RWPE2 (cell line): ENCODE measurements around the gene ZBTB17.
A peak's percentile ranks its signal among the peaks of the same experiment; 100 is the strongest.

Source experiments
- ATAC-seq: fragments of 200-7000 bp; cut with Tn5 transposase; 3 replicates; pipeline ENCODE4 v1.9.1; 2021; ENCODE audit warnings: low read depth
- DNase-seq: peaks from one replicate; pipeline ENCODE4 v3.0.0-alpha.2; 2020; ENCODE audit warnings: low spot score
- H3K27ac ChIP-seq: fragments of 450-650 bp; 2 replicates; pipeline ENCODE4 v1.5.1; 2017; ENCODE audit warnings: mild to moderate bottlenecking; ENCODE audit not compliant: poor library complexity, severe bottlenecking
- H3K27me3 ChIP-seq: fragments of 250-450 bp; sonication (Bioruptor Pico); 2 replicates; pipeline ENCODE4 v1.5.1; 2021; ENCODE audit warnings: mild to moderate bottlenecking, moderate library complexity; ENCODE audit not compliant: insufficient read depth, poor library complexity, severe bottlenecking
- H3K36me3 ChIP-seq: fragments of 250-450 bp; sonication (Bioruptor Pico); 2 replicates; pipeline ENCODE4 v1.5.1; 2020; ENCODE audit warnings: low read depth, mild to moderate bottlenecking, moderate library complexity
- H3K4me1 ChIP-seq: fragments of 250-450 bp; sonication (Bioruptor Pico); 2 replicates; pipeline ENCODE4 v1.5.1; 2021; ENCODE audit warnings: mild to moderate bottlenecking, moderate library complexity; ENCODE audit not compliant: insufficient read depth, poor library complexity, severe bottlenecking
- H3K4me3 ChIP-seq: fragments of 250-450 bp; sonication (Bioruptor Pico); 2 replicates; pipeline ENCODE4 v1.5.1; 2021; ENCODE audit warnings: mild to moderate bottlenecking, moderate library complexity; ENCODE audit not compliant: severe bottlenecking
- H3K9me3 ChIP-seq: fragments of 250-450 bp; sonication (Bioruptor Pico); 2 replicates; pipeline ENCODE4 v1.5.1; 2021; ENCODE audit warnings: mild to moderate bottlenecking, moderate library complexity; ENCODE audit not compliant: severe bottlenecking
- TF ChIP-seq, protein P1 (sequence below): fragments of 450-650 bp; IDR thresholded peaks from one replicate; pipeline ENCODE4 v1.5.1; 2017; ENCODE audit warnings: mild to moderate bottlenecking, moderate library complexity; ENCODE audit not compliant: poor library complexity, severe bottlenecking

Gene ZBTB17

DNA sequence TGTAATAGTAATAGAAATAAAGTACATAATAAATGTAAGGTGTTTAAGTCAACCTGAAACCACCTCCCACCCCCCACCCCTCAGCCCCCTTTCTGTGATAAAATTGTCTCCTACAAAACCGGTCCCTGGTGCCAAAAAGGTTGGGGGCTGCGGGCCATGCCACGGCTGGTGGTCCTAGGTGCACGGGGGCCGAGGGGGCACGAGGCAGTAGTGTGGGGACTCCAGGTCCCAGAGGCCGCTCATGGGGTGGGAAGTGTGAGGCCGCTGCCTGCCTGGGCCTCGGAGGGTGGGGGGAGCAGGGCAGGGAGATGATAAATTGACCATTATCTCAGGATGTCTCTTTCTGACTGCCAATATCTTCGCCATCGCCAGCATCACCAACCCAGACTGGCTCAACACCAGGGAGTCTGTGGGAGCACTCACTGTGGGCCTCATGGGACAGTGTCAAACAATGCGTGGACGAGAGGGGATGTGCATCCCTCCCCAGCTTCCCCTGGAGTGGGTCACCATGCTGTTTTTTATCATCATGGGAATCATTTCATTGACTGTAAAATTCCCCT, 6.5 kb downstream of the ZBTB17 start:
- H3K27me3 ChIP-seq = no peaks in the 10 kb centered on the region
- TF ChIP-seq, protein P1, sequence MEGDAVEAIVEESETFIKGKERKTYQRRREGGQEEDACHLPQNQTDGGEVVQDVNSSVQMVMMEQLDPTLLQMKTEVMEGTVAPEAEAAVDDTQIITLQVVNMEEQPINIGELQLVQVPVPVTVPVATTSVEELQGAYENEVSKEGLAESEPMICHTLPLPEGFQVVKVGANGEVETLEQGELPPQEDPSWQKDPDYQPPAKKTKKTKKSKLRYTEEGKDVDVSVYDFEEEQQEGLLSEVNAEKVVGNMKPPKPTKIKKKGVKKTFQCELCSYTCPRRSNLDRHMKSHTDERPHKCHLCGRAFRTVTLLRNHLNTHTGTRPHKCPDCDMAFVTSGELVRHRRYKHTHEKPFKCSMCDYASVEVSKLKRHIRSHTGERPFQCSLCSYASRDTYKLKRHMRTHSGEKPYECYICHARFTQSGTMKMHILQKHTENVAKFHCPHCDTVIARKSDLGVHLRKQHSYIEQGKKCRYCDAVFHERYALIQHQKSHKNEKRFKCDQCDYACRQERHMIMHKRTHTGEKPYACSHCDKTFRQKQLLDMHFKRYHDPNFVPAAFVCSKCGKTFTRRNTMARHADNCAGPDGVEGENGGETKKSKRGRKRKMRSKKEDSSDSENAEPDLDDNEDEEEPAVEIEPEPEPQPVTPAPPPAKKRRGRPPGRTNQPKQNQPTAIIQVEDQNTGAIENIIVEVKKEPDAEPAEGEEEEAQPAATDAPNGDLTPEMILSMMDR = no peak
- peaks cover 13% of the 10 kb centered on the region for H3K4me1 ChIP-seq
- H3K27ac ChIP-seq = no peak overlapping the region
- no peak for DNase-seq
- peaks cover 57% of the 10 kb centered on the region for H3K36me3 ChIP-seq
- no peak for ATAC-seq
- H3K9me3 ChIP-seq = no peaks in the 10 kb centered on the region
- no peak overlapping the region for H3K4me3 ChIP-seq

DNA sequence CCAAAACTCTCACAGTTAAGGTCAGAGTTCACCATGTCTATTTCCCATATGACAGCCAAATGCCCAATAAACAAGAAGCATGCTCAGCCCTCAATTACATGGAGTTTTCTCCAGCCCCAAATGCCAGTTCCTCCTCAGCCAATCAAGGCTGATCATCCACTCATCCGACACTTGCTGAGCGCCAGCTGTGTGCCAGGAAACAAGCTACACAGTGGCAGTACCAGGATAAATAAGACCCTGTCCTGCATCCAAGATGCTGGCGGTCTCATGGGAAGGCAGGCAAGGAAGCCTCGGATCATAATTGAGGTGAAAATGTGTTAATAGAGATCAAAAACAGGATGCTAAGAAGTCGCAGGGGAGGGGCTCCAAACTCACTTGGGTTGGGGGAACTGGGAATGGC, 7.7 kb downstream of the ZBTB17 start:
- TF ChIP-seq, protein P1 = no peak
- DNase-seq (no peak), ATAC-seq (no peak)
- Histone ChIP-seq H3K27ac (no peak overlapping the region), H3K27me3 (no peaks in the 10 kb centered on the region), H3K36me3 (peaks cover 52% of the 10 kb centered on the region), H3K4me1 (peaks cover 13% of the 10 kb centered on the region), H3K4me3 (no peak overlapping the region), H3K9me3 (no peaks in the 10 kb centered on the region)

DNA sequence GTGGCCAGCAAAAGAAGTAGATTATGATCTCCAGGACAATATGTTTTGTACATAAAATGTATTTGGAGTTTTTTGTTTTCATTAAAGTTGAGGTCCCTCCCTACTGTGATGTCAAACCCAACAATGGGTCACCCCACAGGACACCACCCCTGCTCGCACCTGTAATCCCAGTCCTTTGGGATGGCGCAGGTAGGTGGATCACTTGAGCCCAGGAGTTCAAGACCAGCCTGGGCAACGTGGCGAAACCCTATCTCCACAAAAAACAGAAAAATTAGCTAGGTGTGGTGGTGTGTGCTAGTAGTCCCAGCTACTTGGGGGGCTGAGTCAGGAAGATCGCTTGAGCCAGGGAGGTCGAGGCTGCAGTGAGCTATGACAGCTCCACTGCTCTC, 9.0 kb downstream of the ZBTB17 start:
- no peaks in the 10 kb centered on the region for H3K27me3 ChIP-seq
- no peak overlapping the region for H3K27ac ChIP-seq
- TF ChIP-seq, protein P1 = no peak
- ATAC-seq (no peak), DNase-seq (no peak)
- H3K9me3 ChIP-seq = no peaks in the 10 kb centered on the region
- H3K4me1 ChIP-seq = peaks cover 13% of the 10 kb centered on the region
- H3K4me3 ChIP-seq = no peak overlapping the region
- peaks cover 43% of the 10 kb centered on the region for H3K36me3 ChIP-seq

DNA sequence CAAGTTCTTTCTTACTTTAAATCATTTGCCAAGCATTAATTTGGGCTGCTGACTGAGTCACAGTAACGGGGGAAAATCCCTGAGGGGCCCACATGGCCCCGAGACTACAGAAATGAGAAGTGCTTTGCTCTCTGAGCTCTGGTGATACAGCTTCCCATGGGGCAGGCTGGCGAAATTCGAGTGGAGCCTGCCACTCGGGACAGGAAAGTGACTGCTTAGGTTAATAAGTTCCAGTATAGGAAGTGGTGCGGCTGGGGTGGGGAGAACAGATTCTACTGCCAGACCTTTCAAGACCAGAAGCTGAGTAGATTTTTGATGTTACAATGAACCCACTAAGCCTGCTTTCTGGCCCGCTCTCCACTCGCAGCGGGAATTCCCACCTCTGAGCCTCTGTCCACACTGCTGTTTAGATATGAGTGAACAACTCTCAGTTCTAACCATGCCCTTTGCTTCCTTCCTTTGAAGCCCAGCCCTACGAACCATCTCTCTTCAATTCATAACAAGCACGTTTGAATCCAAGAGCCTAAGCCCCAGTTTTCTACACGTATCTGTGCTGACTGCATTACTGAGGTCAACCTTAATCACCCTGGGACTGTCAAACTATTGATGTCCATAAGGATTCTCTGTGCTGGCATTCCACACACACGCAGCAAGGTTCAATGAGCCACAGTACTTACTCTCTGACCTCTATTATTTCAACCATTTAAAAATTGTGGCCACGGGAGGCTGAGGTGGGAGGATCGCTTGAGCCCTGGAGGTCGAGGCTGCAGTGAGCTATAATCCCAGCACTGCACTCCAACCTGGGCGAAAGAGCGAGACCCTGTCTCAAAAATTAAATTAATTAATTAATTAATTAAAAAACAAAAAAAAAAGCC, 9.6 kb downstream of the ZBTB17 start:
- H3K4me1 ChIP-seq = peaks cover 13% of the 10 kb centered on the region
- no peaks in the 10 kb centered on the region for H3K9me3 ChIP-seq
- peaks cover 40% of the 10 kb centered on the region for H3K36me3 ChIP-seq
- TF ChIP-seq, protein P1 = no peak
- no peak for DNase-seq
- no peak overlapping the region for H3K4me3 ChIP-seq
- ATAC-seq = no peak
- peak overlapping the region; percentile 34 for H3K27ac ChIP-seq
- H3K27me3 ChIP-seq = no peaks in the 10 kb centered on the region
